Measurements from ENCODE around the gene NAPG.
"Not testable (repeated sequence)": the region's sequence is repeated elsewhere in the genome, so short reads cannot be mapped to it uniquely, and the experiment has no call there.

NAPG gene

GRCh38 chr18:10514601-10515000 lies 11.2 kb upstream of the NAPG start:
- DNase-seq: no peak

- DNase-seq: no peak
Observed at GRCh38 chr18:10515456-10515855, 10.4 kb upstream of the NAPG start.

- DNase-seq: no peak
Observed at GRCh38 chr18:10516078-10516477, 9.7 kb upstream of the NAPG start.

GRCh38 chr18:10518595-10519255 lies 7.1 kb upstream of the NAPG start:
- DNase-seq: no peak

GRCh38 chr18:10519366-10519765 lies 6.5 kb upstream of the NAPG start:
- DNase-seq: no peak

GRCh38 chr18:10519999-10520935 lies 5.6 kb upstream of the NAPG start:
- DNase-seq: peak; percentile 64

- DNase-seq: no peak
Observed at GRCh38 chr18:10521566-10521965, 4.3 kb upstream of the NAPG start.

GRCh38 chr18:10522574-10522973 lies 3.3 kb upstream of the NAPG start:
- DNase-seq: no peak

- DNase-seq: no peak
Observed at GRCh38 chr18:10523544-10523943, 2.3 kb upstream of the NAPG start.

GRCh38 chr18:10524507-10525370 lies 1.1 kb upstream of the NAPG start:
- no peak for DNase-seq

- no peak for DNase-seq
Observed at GRCh38 chr18:10525371-10525691, 496 bp upstream of the NAPG start.

- no peak for DNase-seq
Observed at GRCh38 chr18:10526561-10526949, 728 bp downstream of the NAPG start.

- DNase-seq: no peak
Observed at GRCh38 chr18:10528439-10528838, 2.6 kb downstream of the NAPG start.

- peak; percentile 21 for DNase-seq
Observed at GRCh38 chr18:10530002-10530401, 4.2 kb downstream of the NAPG start.

GRCh38 chr18:10530852-10531251 lies 5.0 kb downstream of the NAPG start:
- DNase-seq: peak; percentile 45

- DNase-seq: no peak
Observed at GRCh38 chr18:10533111-10533510, 7.3 kb downstream of the NAPG start.

- no peak for DNase-seq
Observed at GRCh38 chr18:10536280-10536679, 10.5 kb downstream of the NAPG start.

GRCh38 chr18:10537765-10538164 lies 11.9 kb downstream of the NAPG start:
- no peak for DNase-seq

- DNase-seq: not testable (repeated sequence)
Observed at GRCh38 chr18:10539124-10539523, 13.3 kb downstream of the NAPG start.

- DNase-seq: no peak
Observed at GRCh38 chr18:10543277-10543676, 17.4 kb downstream of the NAPG start.

GRCh38 chr18:10544093-10544748 lies 18.4 kb downstream of the NAPG start:
- no peak for DNase-seq

GRCh38 chr18:10546557-10547300 lies 20.9 kb downstream of the NAPG start:
- DNase-seq: no peak
